ENCODE data around the gene RARS2. TPM values are rescaled to one million over a fixed set of nuclear protein-coding genes. Genes with fewer than 3 reads are reported as not detected.

Gene RARS2
- total and polyA plus RNA-seq, 2 donors (not counting 3 experiments of a cell fraction or from before 2014, with no cell fraction given): 7.4 to 33.7 TPM

DNA sequence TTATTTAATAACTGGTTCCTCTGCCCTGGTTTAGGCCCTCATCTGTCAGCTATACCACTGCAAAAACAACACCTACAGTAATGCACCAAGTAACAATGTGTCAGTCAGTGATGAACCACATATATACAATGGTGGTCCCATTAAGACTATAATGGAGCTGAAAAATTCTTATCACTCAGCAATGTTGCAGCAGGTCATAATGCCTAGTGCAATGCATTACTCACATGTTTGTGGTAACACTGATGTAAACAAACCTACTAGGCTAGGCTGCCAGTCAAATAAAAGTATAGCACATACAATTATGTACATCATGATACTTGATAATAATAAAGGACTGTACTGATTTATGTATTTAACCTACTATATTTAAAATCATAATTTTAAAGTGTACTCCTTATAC lies 31.3 kb downstream of the RARS2 start:
- no peaks in the 10 kb centered on the region for H3K4me1 ChIP-seq (ENCODE audit: control insufficient read depth, extremely low read depth, insufficient read depth, low read length)
- H3K36me3 ChIP-seq (ENCODE audit: control insufficient read depth in 2 of 2, extremely low read depth in 1 of 2, insufficient read depth in 2 of 2, low read length in 2 of 2): peaks cover 3 to 4% of the 10 kb centered on the region in 2 experiments
- H3K79me2 ChIP-seq (ENCODE audit: control insufficient read depth, insufficient read depth, low read length): no peaks in the 10 kb centered on the region
- ChIA-PET POLR2A (no interaction called here), CTCF (no interaction called here)
- no peak overlapping the region for H3K27ac ChIP-seq (ENCODE audit: insufficient read depth, low read depth, low read length)
- BruUV-seq (replicated peaks): no TSS peak
- dilution Hi-C loops (cut with MboI; ENCODE audit: extremely low pct_ligation_motif_present, low sequenced_read_pairs): no loop called here
- no peaks in the 10 kb centered on the region for H3K27me3 ChIP-seq (ENCODE audit: control insufficient read depth in 2 of 2, insufficient read depth in 2 of 2, low read length in 2 of 2)
- H2AFZ ChIP-seq (ENCODE audit: low read depth, low read length): no peak overlapping the region
- no peak for FAIRE-seq
- TF ChIP-seq GATA2 (IDR thresholded peaks at IDR 0.05; ENCODE audit: insufficient read depth, insufficient read length, low read depth, low read length): no peak
- no peak for TF ChIP-seq CTCF (IDR thresholded peaks at IDR 0.05; ENCODE audit: extremely low read depth in 1 of 2, insufficient read depth in 1 of 2, low read depth in 1 of 2, low read length in 2 of 2)
- TF ChIP-seq, protein P1, sequence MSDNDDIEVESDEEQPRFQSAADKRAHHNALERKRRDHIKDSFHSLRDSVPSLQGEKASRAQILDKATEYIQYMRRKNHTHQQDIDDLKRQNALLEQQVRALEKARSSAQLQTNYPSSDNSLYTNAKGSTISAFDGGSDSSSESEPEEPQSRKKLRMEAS (IDR thresholded peaks at IDR 0.05; ENCODE audit: insufficient read depth, insufficient read length): no peak
- TF ChIP-seq POLR2A (IDR thresholded peaks at IDR 0.05; ENCODE audit: low read depth, low read length): no peak
- no peak for TF ChIP-seq JUN (IDR thresholded peaks at IDR 0.05; ENCODE audit: borderline replicate concordance, insufficient read depth, insufficient read length, low read depth)
- TF ChIP-seq FOS (IDR thresholded peaks at IDR 0.05; ENCODE audit: borderline replicate concordance, insufficient read depth, low read length): no peak
- no peak for TF ChIP-seq EZH2 (IDR thresholded peaks at IDR 0.05; ENCODE audit: borderline replicate concordance, low read depth, low read length, severe bottlenecking)
- TF ChIP-seq POLR2AphosphoS5 (IDR thresholded peaks at IDR 0.05; ENCODE audit: insufficient read depth, low read depth, low read length): no peak
- TF ChIP-seq MYC (IDR thresholded peaks at IDR 0.05; ENCODE audit: low read depth, low read length): no peak
- H3K9ac ChIP-seq (replicated peaks; ENCODE audit: extremely low read depth, insufficient read depth, low read length): no peak overlapping the region
- no peak for DNase-seq (ENCODE audit: low read depth, low spot score)
- H3K9me1 ChIP-seq (replicated peaks; ENCODE audit: control insufficient read depth, extremely low read depth, insufficient read depth, low read length): no peaks in the 10 kb centered on the region
- H4K20me1 ChIP-seq (replicated peaks; ENCODE audit: control insufficient read depth, extremely low read depth, insufficient read depth, low read length): no peaks in the 10 kb centered on the region
- no peak overlapping the region for H3K4me3 ChIP-seq (replicated peaks in 1 of 3; ENCODE audit: insufficient read depth in 1 of 3, low read depth in 1 of 3, low read length in 3 of 3)
- intact Hi-C loops (cut with micrococcal nuclease): no loop called here
- H3K4me2 ChIP-seq (ENCODE audit: insufficient read depth, low read length): no peak overlapping the region
- H3K9me3 ChIP-seq (replicated peaks; ENCODE audit: control insufficient read depth, insufficient read depth, low read length): no peaks in the 10 kb centered on the region
